ENCODE data around the gene BLACAT1.

GRCh38 chr1:205477121-205477758, 21.4 kb upstream of the BLACAT1 start:
- TF ChIP-seq PATZ1 (CRISPR knock-in tag; IDR thresholded peaks at IDR 0.05; ENCODE audit: borderline replicate concordance) (no peak), POU6F1 (CRISPR knock-in tag; IDR thresholded peaks at IDR 0.05; ENCODE audit: borderline replicate concordance, low read depth) (no peak), OSR1 (CRISPR knock-in tag; IDR thresholded peaks at IDR 0.05) (no peak), ZFP3 (CRISPR knock-in tag; IDR thresholded peaks at IDR 0.05) (no peak), TSHZ2 (CRISPR knock-in tag; IDR thresholded peaks at IDR 0.05) (no peak), CREB5 (CRISPR knock-in tag; IDR thresholded peaks at IDR 0.05; ENCODE audit: low read depth) (no peak), GLIS3 (CRISPR knock-in tag; IDR thresholded peaks at IDR 0.05) (no peak), ESRRG (CRISPR knock-in tag; IDR thresholded peaks at IDR 0.05) (no peak)
